ENCODE results near the gene KDM4B.

KDM4B gene

DNA sequence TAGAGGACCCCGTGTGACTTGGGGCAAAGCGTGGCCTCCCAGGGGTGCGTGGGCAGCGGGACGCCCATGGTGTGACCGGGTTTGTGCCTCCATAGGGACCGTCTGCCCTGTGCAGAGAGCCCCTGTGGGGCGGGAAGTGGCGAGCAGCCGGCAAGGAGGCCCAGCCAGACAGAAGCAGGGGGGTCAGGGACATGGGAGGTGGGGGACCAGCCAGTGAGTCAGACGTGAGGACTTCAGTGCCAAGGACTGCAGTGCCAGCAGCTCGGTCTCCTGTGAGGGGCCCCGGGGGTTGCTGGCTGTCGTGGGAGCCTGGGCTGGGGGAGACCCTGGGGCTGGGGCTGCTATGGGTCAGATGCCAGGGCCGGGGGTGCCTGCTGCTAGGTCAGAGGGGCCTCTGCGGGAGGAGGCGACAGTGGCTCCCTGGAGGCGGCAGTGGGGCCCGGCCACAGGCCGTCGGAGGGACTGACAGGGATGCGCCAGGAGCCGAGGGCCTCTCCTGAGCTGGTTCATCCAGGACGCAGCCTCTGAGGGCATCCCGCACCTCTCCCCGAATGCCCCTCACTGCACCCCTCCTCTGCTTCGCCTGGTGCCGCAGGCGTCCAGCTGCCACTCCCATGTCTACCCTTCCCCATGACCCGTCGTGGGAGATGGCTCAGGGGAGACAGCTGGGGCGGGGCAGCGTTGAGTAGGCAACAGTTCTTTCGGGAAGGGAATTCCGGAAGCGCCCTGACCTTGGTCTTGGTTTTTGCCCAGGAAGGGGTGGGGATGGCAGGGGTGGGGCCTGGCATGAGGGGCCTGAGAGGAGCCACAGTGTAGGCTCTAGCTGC, 80.0 kb downstream of the KDM4B start:
- DNase-seq (ENCODE audit: low spot score): no peak

DNA sequence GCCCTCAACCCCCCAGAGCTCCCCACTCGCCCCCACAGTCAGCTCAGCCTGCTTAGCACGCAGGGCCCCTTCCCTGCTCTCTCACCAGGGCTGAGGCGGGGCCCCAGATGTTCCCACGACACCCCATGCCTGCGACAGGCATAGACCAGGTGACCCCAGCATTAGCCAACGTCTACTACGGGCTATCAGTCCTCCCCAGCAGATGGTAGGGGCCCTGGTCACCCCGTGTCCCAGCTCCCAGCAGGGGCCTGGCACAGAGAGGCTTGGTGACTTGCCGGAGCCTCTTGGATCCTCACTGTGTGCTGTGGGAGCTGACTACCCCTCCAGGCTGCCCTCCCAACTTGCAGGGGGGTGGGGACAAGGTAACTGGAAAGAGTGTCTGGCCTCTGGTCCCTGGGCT, 80.6 kb downstream of the KDM4B start:
- DNase-seq (ENCODE audit: low spot score): no peak

DNA sequence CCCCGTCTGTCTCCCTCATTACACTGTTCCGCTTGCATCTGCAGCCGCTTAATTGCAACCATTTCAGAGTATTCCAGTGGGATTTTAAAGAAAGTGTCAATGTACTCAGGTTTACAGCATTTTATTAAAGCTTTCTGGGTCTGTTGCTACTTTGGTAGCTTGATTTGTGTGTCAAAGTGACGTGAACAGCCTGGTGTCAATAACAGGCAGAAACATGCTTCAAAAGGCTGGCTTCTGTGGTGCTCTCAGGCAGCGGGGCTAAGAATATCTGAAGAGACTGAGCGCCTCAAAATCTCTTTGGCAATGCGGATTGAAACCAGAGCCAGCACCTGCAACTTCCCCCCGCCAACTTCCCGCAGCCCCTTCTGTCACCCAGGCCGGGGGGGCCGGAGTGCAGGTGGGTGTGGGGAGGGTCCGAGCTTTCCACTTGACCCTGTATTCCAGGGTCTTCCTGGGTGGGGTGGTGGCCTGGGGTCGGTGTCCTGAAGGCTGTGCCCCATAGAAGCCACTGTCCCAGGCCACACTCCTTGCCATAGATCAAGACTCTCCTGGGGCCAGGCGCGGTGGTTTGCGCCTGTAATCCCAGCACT, 81.2 kb downstream of the KDM4B start:
- no peak for DNase-seq (ENCODE audit: low spot score)

DNA sequence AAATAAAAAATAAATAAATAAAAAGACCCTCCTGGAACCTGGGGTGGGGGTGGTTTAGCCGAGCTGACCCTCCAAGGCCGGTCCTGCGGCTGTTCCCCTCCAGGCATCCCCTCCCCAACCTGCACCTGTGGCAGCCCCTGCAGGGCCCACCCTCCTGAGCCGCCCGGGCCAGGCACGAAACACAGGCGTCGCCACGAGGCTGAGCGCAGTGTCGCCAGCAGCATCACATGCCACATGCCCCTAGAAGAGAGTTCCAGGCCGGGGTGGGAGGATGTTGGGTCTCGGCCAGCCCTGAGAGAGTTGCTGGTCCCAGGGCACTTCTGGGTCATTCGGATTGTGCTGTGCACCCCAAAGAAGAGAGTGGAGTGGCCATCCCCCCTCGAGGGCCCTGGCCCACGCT, 82.0 kb downstream of the KDM4B start:
- DNase-seq (ENCODE audit: low spot score): no peak

DNA sequence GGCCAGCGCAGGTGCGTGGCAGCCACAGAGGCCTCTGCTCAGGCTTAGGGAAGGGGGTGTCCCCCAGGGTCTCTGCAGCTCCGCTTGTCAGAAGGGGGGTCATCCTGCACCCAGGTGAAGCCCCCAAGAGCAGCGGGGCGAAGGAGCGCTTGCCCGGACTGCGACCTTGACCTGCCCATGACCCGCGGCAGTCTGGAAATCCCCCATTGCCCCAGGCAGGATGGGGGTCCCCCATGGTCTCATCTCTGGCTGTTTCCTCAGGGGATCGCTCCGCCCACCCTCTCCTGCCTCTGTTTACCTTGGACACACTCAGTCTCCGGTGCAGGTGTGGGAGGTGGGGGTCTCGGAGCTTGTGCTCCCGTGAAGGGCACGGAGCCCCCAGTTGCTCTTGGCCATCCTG, 82.7 kb downstream of the KDM4B start:
- no peak for DNase-seq (ENCODE audit: low spot score)

DNA sequence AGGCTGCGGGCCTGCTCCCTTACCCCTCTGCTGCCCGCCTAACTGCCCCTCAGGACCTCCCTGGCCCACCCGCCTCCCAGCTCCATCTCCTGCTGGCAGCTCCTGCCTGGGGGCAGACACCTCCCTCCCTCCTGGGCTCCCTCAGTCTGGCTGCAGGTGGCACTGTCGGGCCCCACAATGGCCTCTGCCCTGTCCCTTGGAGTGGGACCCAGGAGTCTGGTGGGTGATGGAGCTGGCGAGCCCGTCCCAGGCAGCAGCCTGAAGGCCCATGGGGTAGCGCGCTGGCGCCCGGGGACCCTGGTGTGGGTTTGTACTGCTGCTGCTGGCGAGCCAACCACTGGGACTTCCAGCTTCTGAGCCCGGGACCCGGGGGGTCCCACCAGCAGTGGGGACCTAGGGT, 83.6 kb downstream of the KDM4B start:
- no peak for DNase-seq (ENCODE audit: low spot score)

DNA sequence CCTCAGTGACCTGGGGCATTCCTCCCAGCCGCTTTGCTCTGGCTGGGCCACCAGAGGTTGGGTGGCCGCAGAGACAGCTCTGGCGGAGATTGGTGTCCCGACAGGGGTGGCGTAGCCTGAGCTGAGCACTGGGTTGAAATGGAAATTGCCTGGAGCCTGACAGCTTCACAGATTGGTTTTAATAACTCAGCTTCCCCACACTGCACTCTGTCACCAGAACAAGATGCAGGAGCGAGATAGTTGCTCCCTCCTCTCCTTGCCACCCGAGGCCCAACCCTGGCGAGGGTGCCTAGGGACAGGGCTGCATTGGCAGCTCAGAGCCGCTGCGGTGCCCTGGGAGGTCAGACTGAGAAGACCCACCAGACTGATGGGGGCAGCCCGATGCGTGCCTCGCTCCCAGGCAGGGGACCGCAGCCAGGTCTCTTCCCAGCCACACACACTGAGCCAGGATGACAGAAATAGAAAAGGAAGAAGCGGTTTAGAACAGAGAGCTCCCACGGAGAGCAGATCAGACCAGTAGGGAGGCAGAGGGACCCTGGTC, 84.1 kb downstream of the KDM4B start:
- no peak for DNase-seq (ENCODE audit: low spot score)

DNA sequence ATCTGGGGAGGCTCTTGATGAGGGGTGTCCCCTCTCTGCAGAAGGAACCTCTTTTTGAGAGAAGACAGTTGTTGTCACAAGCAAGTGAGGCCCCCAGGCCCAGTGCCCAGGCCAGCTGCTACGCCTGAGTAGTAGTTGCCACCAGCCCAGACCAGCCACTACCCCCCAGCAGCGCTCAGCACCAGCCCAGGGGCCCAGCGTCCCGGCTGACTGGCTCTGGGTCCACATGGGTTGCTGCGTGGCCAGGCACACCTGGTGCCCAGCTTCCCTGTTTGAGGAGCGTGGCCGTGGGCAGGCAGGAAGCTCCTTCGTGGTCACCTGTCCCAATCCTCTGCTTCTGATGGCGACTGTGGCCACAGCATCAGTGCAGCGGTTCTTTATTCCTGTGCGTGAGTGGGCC, 84.7 kb downstream of the KDM4B start:
- DNase-seq (ENCODE audit: low spot score): no peak

DNA sequence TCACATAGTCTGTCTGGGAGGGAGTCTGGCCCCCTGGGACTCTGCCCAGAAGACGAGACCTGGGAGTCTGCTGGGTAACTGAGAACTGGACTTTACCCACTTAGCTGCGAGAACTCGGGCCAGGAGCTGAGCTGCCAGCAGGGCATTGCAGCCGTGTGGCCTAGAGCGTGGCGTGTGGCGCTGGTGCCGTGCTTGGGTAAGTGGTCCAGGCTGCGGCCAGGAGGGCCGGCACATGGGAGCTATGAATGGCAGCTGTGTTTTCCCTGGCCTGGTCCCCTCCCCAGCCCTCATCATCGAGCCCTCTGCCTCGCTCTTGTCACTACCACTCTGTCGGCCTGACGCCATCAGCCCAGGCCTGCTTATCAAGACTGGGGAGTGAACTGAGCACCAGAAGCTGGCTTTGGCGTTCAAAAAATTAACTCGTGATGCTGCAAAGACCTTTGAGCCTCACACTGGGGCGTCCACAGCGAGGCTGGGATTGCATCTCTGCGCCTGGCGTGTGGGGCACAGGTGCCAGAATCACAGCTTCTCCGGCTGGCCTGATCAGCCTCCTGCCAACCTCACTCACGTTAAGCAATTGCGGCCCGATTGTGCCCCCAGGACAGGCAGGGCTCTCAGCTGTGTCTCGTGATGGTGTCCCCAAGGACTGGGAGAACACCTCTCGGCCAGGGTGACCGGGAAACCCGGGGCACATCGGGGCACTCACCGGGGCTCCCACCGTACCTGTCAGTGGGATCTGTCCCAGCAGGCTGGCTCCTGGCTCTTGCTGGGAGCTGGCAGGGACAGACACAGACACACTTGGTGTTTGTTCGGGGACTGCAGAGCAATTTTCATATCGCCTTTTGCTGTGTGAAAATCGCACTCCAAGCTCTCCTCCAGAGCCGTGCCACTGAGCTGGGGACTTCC, 85.9 kb downstream of the KDM4B start:
- peak; percentile 56 for DNase-seq (ENCODE audit: low spot score)

DNA sequence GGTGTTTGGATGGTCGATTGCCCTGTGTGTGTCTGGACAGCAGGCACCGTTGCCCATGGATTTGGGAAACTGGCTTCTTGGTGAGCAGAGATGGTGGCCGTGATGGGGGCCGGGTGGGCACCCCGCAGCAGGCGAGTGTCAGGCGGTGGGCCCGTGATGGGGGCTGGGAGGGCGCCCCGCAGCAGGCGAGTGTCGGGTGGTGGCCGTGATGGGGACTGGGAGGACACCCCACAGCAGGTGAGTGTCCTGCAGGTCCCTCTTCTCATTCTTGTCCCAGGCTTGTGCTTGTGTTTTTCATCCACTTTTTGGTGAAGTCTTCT, 86.5 kb downstream of the KDM4B start:
- no peak for DNase-seq (ENCODE audit: low spot score)

DNA sequence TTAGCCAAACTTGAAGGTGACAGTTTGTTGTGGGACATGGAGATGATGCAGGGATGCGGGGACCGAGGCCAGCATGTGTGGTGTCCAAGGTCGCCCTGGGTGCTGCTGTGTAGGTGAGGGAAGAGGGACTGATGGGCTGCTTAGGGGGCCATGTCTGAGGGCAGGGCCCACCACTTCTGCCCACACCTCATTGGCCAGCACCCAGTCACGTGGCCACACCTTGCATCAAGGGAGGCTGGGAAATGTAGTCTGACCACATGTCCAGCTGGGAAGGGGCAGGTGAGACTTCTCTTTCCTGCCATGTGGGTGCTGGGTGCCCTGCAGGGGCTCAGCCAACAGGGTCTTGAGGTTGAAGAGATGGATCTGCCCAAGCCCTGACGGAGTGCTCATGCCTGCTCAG, 88.9 kb downstream of the KDM4B start:
- peak; percentile 47 for DNase-seq (ENCODE audit: low spot score)

DNA sequence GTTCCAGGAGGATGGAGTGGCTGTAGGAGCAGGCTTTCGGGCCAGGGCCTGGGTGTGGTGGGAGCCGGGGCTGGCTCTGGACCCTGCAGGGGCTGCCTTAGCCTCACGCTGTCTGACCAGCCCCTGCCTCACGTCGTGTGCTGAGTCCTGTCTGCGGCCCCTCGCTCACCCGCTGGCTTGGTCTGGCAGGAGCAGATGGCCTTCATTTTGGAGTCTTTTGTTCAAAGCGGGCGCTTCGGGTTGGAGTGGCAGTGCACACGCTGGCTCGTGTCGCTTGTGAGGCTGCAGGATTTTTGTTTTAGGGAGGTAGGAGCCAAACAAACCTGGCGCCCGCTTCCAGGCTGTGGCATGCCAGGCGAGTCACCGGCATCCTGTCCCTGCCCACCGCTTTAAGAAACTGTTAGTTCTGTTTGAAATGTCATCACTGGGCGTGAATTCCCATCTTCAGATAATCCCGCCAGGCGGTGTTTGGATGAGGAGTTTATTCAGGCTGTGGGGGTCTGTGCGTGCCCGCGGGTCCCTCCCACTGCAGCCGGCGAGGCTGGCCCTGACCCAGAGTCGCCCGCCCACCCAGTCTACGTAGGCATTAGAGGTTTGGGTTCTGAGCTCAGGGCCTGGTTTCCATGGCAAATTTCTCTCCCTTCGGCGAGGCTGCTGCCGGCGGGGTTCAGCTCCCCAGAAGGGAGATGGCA, 89.8 kb downstream of the KDM4B start:
- DNase-seq (ENCODE audit: low spot score): peak; percentile 91

DNA sequence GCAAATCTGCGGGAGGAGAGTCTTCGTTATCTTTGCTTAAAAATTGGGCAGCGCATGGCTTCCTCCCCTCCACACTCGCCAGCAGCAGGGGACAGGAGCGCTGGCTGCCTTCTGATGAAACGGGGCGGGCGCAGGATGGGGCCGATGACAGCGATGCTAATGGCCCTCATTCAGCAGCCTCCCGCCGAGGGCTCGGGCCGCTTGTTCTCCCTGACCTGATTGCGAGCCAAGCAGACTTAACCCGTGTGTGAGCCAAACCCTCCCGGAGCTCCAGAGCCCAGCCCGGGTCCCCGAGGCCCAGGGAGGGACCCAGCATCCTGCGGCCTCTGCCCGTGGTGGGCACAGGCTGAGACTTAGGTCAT, 90.3 kb downstream of the KDM4B start:
- peak; percentile 44 for DNase-seq (ENCODE audit: low spot score)

DNA sequence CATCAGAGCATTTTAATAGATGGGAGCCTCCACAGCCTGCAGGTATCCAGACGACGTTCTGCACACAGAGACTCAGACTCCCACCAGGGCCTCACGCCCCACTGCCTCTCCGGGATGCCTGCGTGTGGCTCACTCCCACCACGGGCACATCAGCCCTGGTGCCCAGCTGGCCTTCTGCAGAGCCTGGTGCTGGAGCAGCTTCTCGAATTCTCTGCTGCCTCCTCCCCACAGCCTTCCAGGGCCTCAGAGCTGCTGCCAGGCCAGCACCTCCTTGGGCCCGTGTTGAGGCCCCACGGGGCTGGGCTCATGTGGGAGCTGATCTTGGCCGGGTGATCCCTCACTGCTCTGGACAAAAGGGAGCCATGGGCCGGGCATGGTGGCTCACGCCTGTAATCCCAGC, 90.9 kb downstream of the KDM4B start:
- no peak for DNase-seq (ENCODE audit: low spot score)

DNA sequence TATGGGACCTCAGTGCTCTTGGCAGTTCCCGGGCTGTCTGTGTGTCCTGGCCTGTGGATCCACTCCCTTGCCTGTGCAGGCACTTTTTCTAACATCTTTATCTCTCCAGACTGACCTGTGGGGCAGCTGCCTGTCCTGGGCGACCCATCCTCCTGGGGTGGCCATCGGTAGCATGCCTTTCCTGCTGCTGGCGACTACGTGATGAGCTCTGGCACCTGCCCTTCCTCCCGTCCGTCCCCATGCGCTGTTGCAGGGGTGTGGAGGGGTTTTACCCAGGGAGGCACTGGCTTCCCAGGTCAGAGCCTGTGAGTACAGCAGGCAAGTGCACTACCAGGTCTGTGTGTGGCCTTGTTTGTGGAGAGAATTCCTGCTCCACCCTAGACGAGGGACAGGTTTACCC, 93.3 kb downstream of the KDM4B start:
- DNase-seq (ENCODE audit: low spot score): no peak

DNA sequence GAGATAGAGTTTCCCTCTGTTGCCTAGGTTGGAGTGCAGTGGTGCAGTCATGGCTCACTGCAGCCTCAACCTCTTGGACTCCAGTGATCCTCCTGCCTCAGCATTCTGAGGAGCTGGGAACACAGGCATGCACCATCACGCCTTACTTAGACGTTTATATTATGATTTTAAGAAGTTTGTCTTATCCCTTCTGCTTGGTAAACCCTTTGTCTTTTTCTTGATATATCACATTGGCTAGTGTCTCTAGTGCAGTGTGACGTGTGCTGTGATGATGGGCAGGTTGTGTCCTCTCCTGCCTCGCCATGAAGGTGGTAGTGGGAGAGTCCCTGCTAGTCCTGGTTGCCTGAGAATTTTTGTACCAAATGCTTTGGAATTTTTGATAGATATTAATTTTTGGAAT, 93.9 kb downstream of the KDM4B start:
- DNase-seq (ENCODE audit: low spot score): no peak

DNA sequence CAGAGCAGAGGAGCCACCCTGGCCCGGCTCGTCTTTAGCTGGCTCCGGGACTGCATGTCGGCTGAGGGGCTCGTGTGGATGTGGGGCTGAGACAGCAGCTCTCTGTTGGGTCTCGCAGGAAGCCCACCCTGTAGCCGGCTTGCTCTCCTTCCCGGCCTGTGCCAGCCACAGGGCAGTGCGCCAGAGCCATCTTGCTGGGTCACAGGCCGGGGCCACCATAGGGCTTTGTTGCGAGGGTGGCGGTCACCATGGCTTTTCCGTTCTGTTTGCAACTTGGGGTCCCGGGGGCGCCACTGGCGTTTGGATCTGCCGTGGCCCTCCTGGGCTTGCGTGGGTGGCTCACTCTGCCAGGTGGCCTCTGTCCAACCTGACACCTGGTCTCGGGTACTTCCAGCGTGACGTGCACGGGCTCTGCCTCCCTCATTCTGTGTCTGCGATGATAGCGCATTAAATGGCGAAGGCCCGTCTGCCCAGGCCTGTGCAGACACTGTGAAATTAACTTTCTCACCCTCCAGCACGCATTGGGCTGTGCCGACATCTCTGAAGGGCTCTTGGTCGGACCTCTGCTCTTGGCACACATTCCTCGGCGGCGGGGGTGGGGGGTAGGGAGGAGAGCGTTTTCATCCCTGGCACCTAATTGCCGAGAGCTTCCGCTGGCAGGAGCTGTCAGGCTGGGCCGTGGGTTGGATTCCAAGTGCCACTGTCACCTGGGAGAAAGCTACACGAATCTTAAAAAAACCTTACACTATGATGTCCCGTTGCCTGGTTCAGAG, 95.1 kb downstream of the KDM4B start:
- DNase-seq (ENCODE audit: low spot score): peak; percentile 52

DNA sequence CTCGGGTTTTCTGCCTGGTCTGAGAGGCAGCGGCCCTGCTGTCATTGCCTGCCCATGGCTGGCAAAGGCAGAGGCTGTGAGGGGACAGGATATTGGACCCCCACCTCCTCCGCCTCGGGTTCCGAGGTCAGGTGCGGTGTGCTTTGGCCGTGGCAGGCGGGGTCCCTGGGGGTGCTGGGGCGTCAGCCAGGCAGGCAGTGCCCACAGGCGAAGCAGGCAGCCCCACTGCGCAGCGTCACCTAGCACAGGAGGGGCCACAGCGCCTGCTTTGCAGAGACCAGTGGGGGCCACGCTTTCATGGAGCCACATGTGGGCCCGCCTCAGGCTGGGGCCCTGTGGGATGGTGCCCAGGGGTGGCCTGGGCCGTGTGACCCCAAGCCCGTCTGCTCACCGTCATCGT, 96.0 kb downstream of the KDM4B start:
- no peak for DNase-seq (ENCODE audit: low spot score)

DNA sequence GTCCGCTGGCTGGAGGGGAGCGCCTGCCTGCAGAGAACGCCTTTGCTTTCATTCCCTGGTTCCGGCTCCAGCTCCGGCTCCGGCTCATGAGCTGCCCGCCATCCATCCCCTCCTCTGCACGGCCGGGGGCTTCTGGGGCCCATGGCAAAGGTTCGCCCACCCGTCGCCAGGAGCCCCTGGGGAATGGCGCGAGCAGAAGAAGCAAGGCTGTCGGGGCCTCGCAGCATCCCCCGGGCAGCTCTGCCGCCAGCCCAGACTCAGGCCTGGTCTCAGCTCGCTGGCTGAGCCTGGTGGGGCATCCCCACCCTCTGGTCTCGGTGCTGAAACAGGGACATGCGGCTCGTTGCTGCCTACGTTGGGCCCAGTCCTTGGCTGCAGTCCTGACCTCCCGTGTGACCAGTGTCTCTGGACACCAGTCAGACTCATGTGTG, 96.8 kb downstream of the KDM4B start:
- no peak for DNase-seq (ENCODE audit: low spot score)

DNA sequence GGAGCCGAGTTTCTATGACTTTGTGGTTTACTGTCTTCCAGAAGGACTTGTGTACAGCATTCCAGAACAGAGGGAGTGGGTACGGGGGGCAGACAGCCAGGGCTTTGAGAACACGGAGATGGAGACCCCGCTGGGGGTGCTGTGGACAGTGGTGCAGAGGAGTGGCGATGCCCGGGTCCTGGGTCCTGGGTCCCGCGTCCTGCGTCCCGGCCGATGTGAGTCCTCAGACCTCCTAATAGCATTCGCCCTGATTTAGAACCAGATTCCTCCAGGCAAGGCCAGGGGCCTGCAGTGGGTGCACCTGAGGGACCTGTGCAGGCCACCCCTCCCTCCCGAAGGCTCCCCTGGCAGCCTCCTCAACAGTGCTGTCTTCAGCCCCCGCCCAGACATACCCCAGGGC, 97.9 kb downstream of the KDM4B start:
- DNase-seq (ENCODE audit: low spot score): no peak

DNA sequence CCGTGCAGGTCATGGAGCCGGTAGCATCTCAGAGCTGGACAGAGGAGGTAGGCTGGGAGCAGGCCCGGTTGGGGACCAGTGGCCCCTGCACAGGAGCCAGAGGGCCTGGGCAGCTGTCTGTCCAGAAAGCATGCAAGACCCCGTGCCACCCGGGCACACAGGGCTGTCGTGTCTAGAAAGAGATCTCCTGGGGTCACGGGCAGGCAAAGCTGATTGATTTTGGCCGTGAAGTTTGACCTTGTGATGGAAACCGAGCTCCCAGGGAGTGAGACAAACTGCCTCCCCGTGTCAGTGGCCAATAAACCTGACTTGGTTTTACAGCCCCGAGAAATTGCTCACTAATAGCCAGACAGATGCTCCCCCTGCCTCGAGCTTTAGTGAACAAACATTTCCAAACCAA, 98.8 kb downstream of the KDM4B start:
- DNase-seq (ENCODE audit: low spot score): no peak

Measured in cerebellar cortex (tissue), 1 donor.